Measurements from ENCODE around the gene SNHG17.
"Not testable (repeated sequence)": the region's sequence is repeated elsewhere in the genome, so short reads cannot be mapped to it uniquely, and the experiment has no call there.

Gene SNHG17

GRCh38 chr20:38454556-38455473, 19.7 kb upstream of the SNHG17 start:
- Mint-ChIP-seq H3K27ac (no peak overlapping the region), H3K9me3 (no peaks in the 10 kb centered on the region), H3K4me3 (no peak overlapping the region), H3K4me1 (peaks cover 7% of the 10 kb centered on the region), H3K36me3 (peaks cover 11% of the 10 kb centered on the region)
- DNase-seq (ENCODE audit: low spot score in 2 of 2) (no peak), ATAC-seq (no peak)

GRCh38 chr20:38453941-38454340, 18.8 kb upstream of the SNHG17 start:
- no peak overlapping the region for H3K4me3 Mint-ChIP-seq
- H3K4me1 Mint-ChIP-seq = peaks cover 12% of the 10 kb centered on the region
- no peak for ATAC-seq
- H3K27ac Mint-ChIP-seq = no peak overlapping the region
- no peak for DNase-seq (ENCODE audit: low spot score in 2 of 2)
- no peaks in the 10 kb centered on the region for H3K9me3 Mint-ChIP-seq
- peaks cover 13% of the 10 kb centered on the region for H3K36me3 Mint-ChIP-seq

- Mint-ChIP-seq H3K4me1 (peaks cover 18% of the 10 kb centered on the region), H3K4me3 (no peak overlapping the region), H3K9me3 (no peaks in the 10 kb centered on the region), H3K27ac (peak overlapping the region; percentile 58), H3K36me3 (peaks cover 13% of the 10 kb centered on the region)
- no peak for ATAC-seq
- no peak for DNase-seq (ENCODE audit: low spot score in 2 of 2)
Measured at GRCh38 chr20:38452880-38453624, 17.9 kb upstream of the SNHG17 start.

GRCh38 chr20:38450412-38450975, 15.4 kb upstream of the SNHG17 start:
- peak overlapping the region; percentile 46 for H3K27ac Mint-ChIP-seq
- H3K4me3 Mint-ChIP-seq = no peak overlapping the region
- DNase-seq (ENCODE audit: low spot score in 2 of 2) (no peak), ATAC-seq (no peak)
- H3K4me1 Mint-ChIP-seq = peaks cover 34% of the 10 kb centered on the region
- peaks cover 13% of the 10 kb centered on the region for H3K36me3 Mint-ChIP-seq
- no peaks in the 10 kb centered on the region for H3K9me3 Mint-ChIP-seq

- Mint-ChIP-seq H3K9me3 (no peaks in the 10 kb centered on the region), H3K27ac (peak overlapping the region; percentile 69), H3K4me1 (peaks cover 34% of the 10 kb centered on the region), H3K36me3 (peaks cover 13% of the 10 kb centered on the region), H3K4me3 (no peak overlapping the region)
- no peak for ATAC-seq
- no peak for DNase-seq (ENCODE audit: low spot score in 2 of 2)
Measured at GRCh38 chr20:38449046-38449445, 13.9 kb upstream of the SNHG17 start.

- DNase-seq (ENCODE audit: low spot score in 2 of 2) = no peak
- peak overlapping the region; percentile 89 for H3K27ac Mint-ChIP-seq
- no peak for ATAC-seq
- H3K9me3 Mint-ChIP-seq = no peaks in the 10 kb centered on the region
- peak overlapping the region; percentile 73 for H3K4me3 Mint-ChIP-seq
- peaks cover 13% of the 10 kb centered on the region for H3K36me3 Mint-ChIP-seq
- peaks cover 34% of the 10 kb centered on the region for H3K4me1 Mint-ChIP-seq
Measured at GRCh38 chr20:38447931-38448675, 13.0 kb upstream of the SNHG17 start.

GRCh38 chr20:38447251-38447661, 12.1 kb upstream of the SNHG17 start:
- ATAC-seq = no peak
- peak overlapping the region; percentile 89 for H3K27ac Mint-ChIP-seq
- no peak for DNase-seq (ENCODE audit: low spot score in 2 of 2)
- H3K36me3 Mint-ChIP-seq = peaks cover 13% of the 10 kb centered on the region
- H3K4me3 Mint-ChIP-seq = peak overlapping the region; percentile 73
- no peaks in the 10 kb centered on the region for H3K9me3 Mint-ChIP-seq
- peaks cover 34% of the 10 kb centered on the region for H3K4me1 Mint-ChIP-seq

GRCh38 chr20:38446441-38447209, 11.5 kb upstream of the SNHG17 start:
- Mint-ChIP-seq H3K4me1 (peaks cover 34% of the 10 kb centered on the region), H3K36me3 (peaks cover 13% of the 10 kb centered on the region), H3K9me3 (no peaks in the 10 kb centered on the region), H3K27ac (peak overlapping the region; percentile 89), H3K4me3 (peak overlapping the region; percentile 73)
- DNase-seq (ENCODE audit: low spot score in 2 of 2) (peak; percentile 95 to 97), ATAC-seq (peak; percentile 98)

GRCh38 chr20:38445901-38446425, 10.8 kb upstream of the SNHG17 start:
- peak overlapping the region; percentile 73 for H3K4me3 Mint-ChIP-seq
- H3K9me3 Mint-ChIP-seq = no peaks in the 10 kb centered on the region
- ATAC-seq (no peak), DNase-seq (ENCODE audit: low spot score in 2 of 2) (no peak)
- peaks cover 34% of the 10 kb centered on the region for H3K4me1 Mint-ChIP-seq
- H3K27ac Mint-ChIP-seq = peak overlapping the region; percentile 89
- H3K36me3 Mint-ChIP-seq = peaks cover 13% of the 10 kb centered on the region

GRCh38 chr20:38445381-38445796, 10.3 kb upstream of the SNHG17 start:
- H3K4me3 Mint-ChIP-seq = no peak overlapping the region
- DNase-seq (ENCODE audit: low spot score in 2 of 2) (no peak), ATAC-seq (no peak)
- H3K4me1 Mint-ChIP-seq = peaks cover 28% of the 10 kb centered on the region
- no peaks in the 10 kb centered on the region for H3K9me3 Mint-ChIP-seq
- H3K27ac Mint-ChIP-seq = no peak overlapping the region
- peaks cover 8% of the 10 kb centered on the region for H3K36me3 Mint-ChIP-seq

GRCh38 chr20:38441916-38442315, 6.8 kb upstream of the SNHG17 start:
- Mint-ChIP-seq H3K36me3 (no peaks in the 10 kb centered on the region), H3K9me3 (no peaks in the 10 kb centered on the region)
- ATAC-seq = no peak

GRCh38 chr20:38441110-38441509, 6.0 kb upstream of the SNHG17 start:
- H3K36me3 Mint-ChIP-seq; DNase-seq (ENCODE audit: low spot score in 2 of 2); ATAC-seq; H3K9me3 Mint-ChIP-seq; H3K27ac Mint-ChIP-seq; H3K4me1 Mint-ChIP-seq; H3K4me3 Mint-ChIP-seq: not testable (repeated sequence)

More at GRCh38 chr20:38441916-38442315, 6.8 kb upstream of the SNHG17 start:
- H3K4me3 Mint-ChIP-seq = no peak overlapping the region
- peaks cover 7% of the 10 kb centered on the region for H3K4me1 Mint-ChIP-seq
- H3K27ac Mint-ChIP-seq = no peak overlapping the region
- no peak for DNase-seq (ENCODE audit: low spot score in 2 of 2)

GRCh38 chr20:38437796-38438195, 2.7 kb upstream of the SNHG17 start:
- H3K36me3 Mint-ChIP-seq = peaks cover 26% of the 10 kb centered on the region
- ATAC-seq = no peak
- H3K4me3 Mint-ChIP-seq = no peak overlapping the region
- H3K4me1 Mint-ChIP-seq = peaks cover 14% of the 10 kb centered on the region
- H3K27ac Mint-ChIP-seq = no peak overlapping the region
- H3K9me3 Mint-ChIP-seq = no peaks in the 10 kb centered on the region
- DNase-seq (ENCODE audit: low spot score in 2 of 2) = no peak

GRCh38 chr20:38435555-38435939, 419 bp upstream of the SNHG17 start:
- peaks cover 49% of the 10 kb centered on the region for H3K36me3 Mint-ChIP-seq
- ATAC-seq (no peak), DNase-seq (ENCODE audit: low spot score in 2 of 2) (no peak)
- peaks cover 36% of the 10 kb centered on the region for H3K4me1 Mint-ChIP-seq
- peak overlapping the region; percentile 96 for H3K27ac Mint-ChIP-seq
- no peaks in the 10 kb centered on the region for H3K9me3 Mint-ChIP-seq
- H3K4me3 Mint-ChIP-seq = peak overlapping the region; percentile 91

Data from stimulated activated effector memory CD8-positive, alpha-beta T cell treated with anti-CD3 and anti-CD28 coated beads, Interleukin-12 subunit alpha, Interleukin-12 subunit beta, amount 100 ng/mL, for 72 hours (primary cell).